Vagina (tissue), 2 donors: ENCODE results near the gene ATP11A.

Experiments
- CTCF ChIP-seq, 3 experiments: fragments of 450-650 bp in 2 of 3; fragments of 200-600 bp in 1 of 3; sonication (generic) in 1 of 3; IDR thresholded peaks; one replicate each; pipeline ENCODE4 v1.5.1; 2017 to 2019; ENCODE audit warnings: antibody characterized with exemption in 3 of 3, mild to moderate bottlenecking in 2 of 3, moderate library complexity in 2 of 3
- POLR2A ChIP-seq, 2 donors: fragments of 450-650 bp; IDR thresholded peaks; one replicate each; pipeline ENCODE4 v1.6.1; 2017; ENCODE audit warnings: antibody characterized with exemption in 2 of 2, mild to moderate bottlenecking in 2 of 2, moderate library complexity in 2 of 2

- TF ChIP-seq CTCF (IDR thresholded peaks at IDR 0.05) = no peak
- TF ChIP-seq POLR2A (IDR thresholded peaks at IDR 0.05) = no peak
Measured at GRCh38 chr13:112875627-112876026, 185.8 kb downstream of the ATP11A start.
